Astrocyte of the cerebellum (primary cell): ENCODE results near the gene DSE.

Experiments used
- DNase-seq: peaks from one replicate; pipeline ENCODE4 v3.0.0-alpha.2; 2011; ENCODE audit warnings: low read depth
- H3K4me3 ChIP-seq: 2 replicates; pipeline ENCODE4 v1.5.1; 2011; ENCODE audit warnings: mild to moderate bottlenecking, low read depth, low read length, moderate library complexity
- CTCF ChIP-seq: IDR thresholded peaks from 2 replicates; pipeline ENCODE4 v1.5.1; 2012; ENCODE audit warnings: low read length, low read depth, moderate library complexity, mild to moderate bottlenecking; ENCODE audit errors: missing control alignments
- in situ Hi-C: cut with HindIII; loops from 2 replicates; pipeline ENCODE4 v1.10.0; 2017; ENCODE audit warnings: low sequenced_read_pairs

DSE gene

GRCh38 chr6:116422238-116422637, 51.5 kb downstream of the DSE start:
- no peak for TF ChIP-seq CTCF
- no peak for DNase-seq
- in situ Hi-C loops, result no loop called here
- H3K4me3 ChIP-seq, result no peak overlapping the region

GRCh38 chr6:116424001-116424400, 53.3 kb downstream of the DSE start:
- DNase-seq, result no peak
- no peak for TF ChIP-seq CTCF
- in situ Hi-C loops, result no loop called here
- no peak overlapping the region for H3K4me3 ChIP-seq

- H3K4me3 ChIP-seq, result no peak overlapping the region
- no peak for TF ChIP-seq CTCF
- DNase-seq, result no peak
- in situ Hi-C loops, result no loop called here
Observed at GRCh38 chr6:116426551-116426950, 55.8 kb downstream of the DSE start.

- in situ Hi-C loops, result no loop called here
- no peak overlapping the region for H3K4me3 ChIP-seq
- no peak for DNase-seq
- TF ChIP-seq CTCF, result no peak
Observed at GRCh38 chr6:116429111-116429510, 58.4 kb downstream of the DSE start.

GRCh38 chr6:116430860-116431259, 60.1 kb downstream of the DSE start:
- no peak for DNase-seq
- no peak for TF ChIP-seq CTCF
- H3K4me3 ChIP-seq, result no peak overlapping the region
- in situ Hi-C loops, result no loop called here

GRCh38 chr6:116431964-116432595, 61.3 kb downstream of the DSE start:
- in situ Hi-C loops, result no loop called here
- no peak for DNase-seq
- no peak for TF ChIP-seq CTCF
- H3K4me3 ChIP-seq, result no peak overlapping the region
